HEK293 (cell line): ENCODE data around the gene PGBD5.

Source experiments
- CTCF ChIA-PET: fragments of 350-600 bp; formaldehyde crosslinking; extraction: SDS; loops from one replicate; lab custom pipeline; 2021; ENCODE audit warnings: antibody characterized with exemption; lab: Yijun Ruan, JAX
- POLR2A ChIA-PET: fragments of 300-600 bp; formaldehyde crosslinking; extraction: SDS; loops from one replicate; lab custom pipeline; 2020; ENCODE audit warnings: antibody characterized with exemption, inconsistent platforms; lab: Yijun Ruan, JAX
- H3K27ac ChIP-seq: fragments of 200-500 bp; sonication (Bioruptor generic); 2 replicates; pipeline ENCODE4 v1.5.1; 2014; ENCODE audit warnings: low read depth, low read length, control low read depth, inconsistent platforms; ENCODE audit errors: extremely low read depth
- H3K36me3 ChIP-seq, 2 experiments: fragments of 200-500 bp in 1 of 2; sonication (Bioruptor generic) in 1 of 2; 1 replicate in 1 of 2; 2 replicates in 1 of 2; pipeline ENCODE4 v1.5.1; 2014 to 2017; ENCODE audit warnings: inconsistent platforms in 2 of 2, low read length in 2 of 2; ENCODE audit not compliant: control insufficient read depth in 2 of 2, insufficient read depth in 1 of 2
- H3K4me1 ChIP-seq: fragments of 200-500 bp; sonication (Bioruptor generic); 2 replicates; pipeline ENCODE4 v1.5.1; 2014; ENCODE audit warnings: mild to moderate bottlenecking, low read length, inconsistent platforms; ENCODE audit not compliant: control insufficient read depth, insufficient read depth
- H3K4me3 ChIP-seq: 2 replicates; pipeline ENCODE4 v1.5.1; 2011; ENCODE audit warnings: low read depth, mild to moderate bottlenecking, control low read depth, low read length, moderate library complexity
- H3K9me3 ChIP-seq: fragments of 200-500 bp; sonication (Bioruptor generic); 2 replicates; pipeline ENCODE4 v1.5.1; 2014; ENCODE audit warnings: low read depth, low read length, inconsistent platforms; ENCODE audit not compliant: control insufficient read depth, insufficient read depth
- EGR2 ChIP-seq: fragments of 450-650 bp; formaldehyde crosslinking; IDR thresholded peaks from 2 replicates; pipeline ENCODE4 v1.5.1; 2016; ENCODE audit warnings: low read depth, missing biosample characterization, missing genetic modification characterization
- GLIS1 ChIP-seq: fragments of 450-650 bp; formaldehyde crosslinking; IDR thresholded peaks from 2 replicates; pipeline ENCODE4 v1.5.1; 2016; ENCODE audit warnings: missing biosample characterization, missing genetic modification characterization
- HOXD13 ChIP-seq: sonication (generic); formaldehyde crosslinking; IDR thresholded peaks from 2 replicates; pipeline ENCODE4 v1.8.0; 2022; ENCODE audit warnings: missing genetic modification reagents, borderline replicate concordance
- ZBTB48 ChIP-seq: fragments of 450-650 bp; formaldehyde crosslinking; IDR thresholded peaks from 2 replicates; pipeline ENCODE4 v1.5.1; 2016; ENCODE audit warnings: missing biosample characterization, missing genetic modification characterization
- ZFHX2 ChIP-seq: fragments of 450-650 bp; formaldehyde crosslinking; conservative IDR thresholded peaks from 2 replicates; pipeline ENCODE4 v1.5.1; 2016; ENCODE audit warnings: missing biosample characterization, missing genetic modification characterization
- ZFP41 ChIP-seq: fragments of 450-650 bp; formaldehyde crosslinking; IDR thresholded peaks from 2 replicates; pipeline ENCODE4 v1.5.1; 2016; ENCODE audit warnings: missing biosample characterization, missing genetic modification characterization, borderline replicate concordance
- ZNF292 ChIP-seq: fragments of 450-650 bp; formaldehyde crosslinking; IDR thresholded peaks from 2 replicates; pipeline ENCODE4 v1.5.1; 2016; ENCODE audit warnings: low read depth, missing biosample characterization, missing genetic modification characterization, borderline replicate concordance
- ZNF391 ChIP-seq: fragments of 450-650 bp; formaldehyde crosslinking; IDR thresholded peaks from 2 replicates; pipeline ENCODE4 v1.5.1; 2016; ENCODE audit warnings: low read depth, missing biosample characterization, missing genetic modification characterization, borderline replicate concordance
- TF ChIP-seq, protein P1 (sequence below): fragments of 450-650 bp; formaldehyde crosslinking; IDR thresholded peaks from 2 replicates; pipeline ENCODE4 v1.5.1; 2016; ENCODE audit warnings: missing biosample characterization, missing genetic modification characterization
- TF ChIP-seq, protein P2 (sequence below): fragments of 450-650 bp; formaldehyde crosslinking; IDR thresholded peaks from 2 replicates; pipeline ENCODE4 v1.5.1; 2016; ENCODE audit warnings: missing biosample characterization, missing genetic modification characterization, borderline replicate concordance
- TF ChIP-seq, protein P3 (sequence below): fragments of 450-650 bp; formaldehyde crosslinking; IDR thresholded peaks from 2 replicates; pipeline ENCODE4 v1.5.1; 2016; ENCODE audit warnings: missing biosample characterization, missing genetic modification characterization, borderline replicate concordance
- TF ChIP-seq, protein P4 (sequence below): fragments of 450-650 bp; formaldehyde crosslinking; IDR thresholded peaks from 2 replicates; pipeline ENCODE4 v1.5.1; 2017; ENCODE audit warnings: missing biosample characterization, missing genetic modification characterization

PGBD5 gene

DNA sequence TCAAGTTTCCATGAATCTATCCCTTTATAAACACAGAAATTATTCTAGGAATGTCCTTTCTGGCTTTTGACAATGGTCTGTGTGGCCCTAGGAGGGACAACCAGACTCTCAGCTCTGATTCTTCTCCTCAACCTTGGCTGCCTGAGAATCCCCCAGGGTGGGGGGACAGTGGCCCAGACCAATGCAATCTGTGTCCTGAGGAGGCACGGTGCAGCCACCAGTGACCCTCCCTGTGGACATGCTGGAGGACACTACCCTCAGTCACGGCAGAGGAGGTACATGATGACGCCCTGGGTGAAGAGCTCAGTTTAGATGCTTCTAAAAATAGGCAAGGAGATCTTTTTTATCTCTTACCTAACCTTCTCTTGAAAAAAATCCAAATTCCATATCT is 91.7 kb downstream of the PGBD5 start (continued):
- TF ChIP-seq, protein P1, sequence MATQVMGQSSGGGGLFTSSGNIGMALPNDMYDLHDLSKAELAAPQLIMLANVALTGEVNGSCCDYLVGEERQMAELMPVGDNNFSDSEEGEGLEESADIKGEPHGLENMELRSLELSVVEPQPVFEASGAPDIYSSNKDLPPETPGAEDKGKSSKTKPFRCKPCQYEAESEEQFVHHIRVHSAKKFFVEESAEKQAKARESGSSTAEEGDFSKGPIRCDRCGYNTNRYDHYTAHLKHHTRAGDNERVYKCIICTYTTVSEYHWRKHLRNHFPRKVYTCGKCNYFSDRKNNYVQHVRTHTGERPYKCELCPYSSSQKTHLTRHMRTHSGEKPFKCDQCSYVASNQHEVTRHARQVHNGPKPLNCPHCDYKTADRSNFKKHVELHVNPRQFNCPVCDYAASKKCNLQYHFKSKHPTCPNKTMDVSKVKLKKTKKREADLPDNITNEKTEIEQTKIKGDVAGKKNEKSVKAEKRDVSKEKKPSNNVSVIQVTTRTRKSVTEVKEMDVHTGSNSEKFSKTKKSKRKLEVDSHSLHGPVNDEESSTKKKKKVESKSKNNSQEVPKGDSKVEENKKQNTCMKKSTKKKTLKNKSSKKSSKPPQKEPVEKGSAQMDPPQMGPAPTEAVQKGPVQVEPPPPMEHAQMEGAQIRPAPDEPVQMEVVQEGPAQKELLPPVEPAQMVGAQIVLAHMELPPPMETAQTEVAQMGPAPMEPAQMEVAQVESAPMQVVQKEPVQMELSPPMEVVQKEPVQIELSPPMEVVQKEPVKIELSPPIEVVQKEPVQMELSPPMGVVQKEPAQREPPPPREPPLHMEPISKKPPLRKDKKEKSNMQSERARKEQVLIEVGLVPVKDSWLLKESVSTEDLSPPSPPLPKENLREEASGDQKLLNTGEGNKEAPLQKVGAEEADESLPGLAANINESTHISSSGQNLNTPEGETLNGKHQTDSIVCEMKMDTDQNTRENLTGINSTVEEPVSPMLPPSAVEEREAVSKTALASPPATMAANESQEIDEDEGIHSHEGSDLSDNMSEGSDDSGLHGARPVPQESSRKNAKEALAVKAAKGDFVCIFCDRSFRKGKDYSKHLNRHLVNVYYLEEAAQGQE (tag by site-specific recombination) = no peak
- TF ChIP-seq, protein P2, sequence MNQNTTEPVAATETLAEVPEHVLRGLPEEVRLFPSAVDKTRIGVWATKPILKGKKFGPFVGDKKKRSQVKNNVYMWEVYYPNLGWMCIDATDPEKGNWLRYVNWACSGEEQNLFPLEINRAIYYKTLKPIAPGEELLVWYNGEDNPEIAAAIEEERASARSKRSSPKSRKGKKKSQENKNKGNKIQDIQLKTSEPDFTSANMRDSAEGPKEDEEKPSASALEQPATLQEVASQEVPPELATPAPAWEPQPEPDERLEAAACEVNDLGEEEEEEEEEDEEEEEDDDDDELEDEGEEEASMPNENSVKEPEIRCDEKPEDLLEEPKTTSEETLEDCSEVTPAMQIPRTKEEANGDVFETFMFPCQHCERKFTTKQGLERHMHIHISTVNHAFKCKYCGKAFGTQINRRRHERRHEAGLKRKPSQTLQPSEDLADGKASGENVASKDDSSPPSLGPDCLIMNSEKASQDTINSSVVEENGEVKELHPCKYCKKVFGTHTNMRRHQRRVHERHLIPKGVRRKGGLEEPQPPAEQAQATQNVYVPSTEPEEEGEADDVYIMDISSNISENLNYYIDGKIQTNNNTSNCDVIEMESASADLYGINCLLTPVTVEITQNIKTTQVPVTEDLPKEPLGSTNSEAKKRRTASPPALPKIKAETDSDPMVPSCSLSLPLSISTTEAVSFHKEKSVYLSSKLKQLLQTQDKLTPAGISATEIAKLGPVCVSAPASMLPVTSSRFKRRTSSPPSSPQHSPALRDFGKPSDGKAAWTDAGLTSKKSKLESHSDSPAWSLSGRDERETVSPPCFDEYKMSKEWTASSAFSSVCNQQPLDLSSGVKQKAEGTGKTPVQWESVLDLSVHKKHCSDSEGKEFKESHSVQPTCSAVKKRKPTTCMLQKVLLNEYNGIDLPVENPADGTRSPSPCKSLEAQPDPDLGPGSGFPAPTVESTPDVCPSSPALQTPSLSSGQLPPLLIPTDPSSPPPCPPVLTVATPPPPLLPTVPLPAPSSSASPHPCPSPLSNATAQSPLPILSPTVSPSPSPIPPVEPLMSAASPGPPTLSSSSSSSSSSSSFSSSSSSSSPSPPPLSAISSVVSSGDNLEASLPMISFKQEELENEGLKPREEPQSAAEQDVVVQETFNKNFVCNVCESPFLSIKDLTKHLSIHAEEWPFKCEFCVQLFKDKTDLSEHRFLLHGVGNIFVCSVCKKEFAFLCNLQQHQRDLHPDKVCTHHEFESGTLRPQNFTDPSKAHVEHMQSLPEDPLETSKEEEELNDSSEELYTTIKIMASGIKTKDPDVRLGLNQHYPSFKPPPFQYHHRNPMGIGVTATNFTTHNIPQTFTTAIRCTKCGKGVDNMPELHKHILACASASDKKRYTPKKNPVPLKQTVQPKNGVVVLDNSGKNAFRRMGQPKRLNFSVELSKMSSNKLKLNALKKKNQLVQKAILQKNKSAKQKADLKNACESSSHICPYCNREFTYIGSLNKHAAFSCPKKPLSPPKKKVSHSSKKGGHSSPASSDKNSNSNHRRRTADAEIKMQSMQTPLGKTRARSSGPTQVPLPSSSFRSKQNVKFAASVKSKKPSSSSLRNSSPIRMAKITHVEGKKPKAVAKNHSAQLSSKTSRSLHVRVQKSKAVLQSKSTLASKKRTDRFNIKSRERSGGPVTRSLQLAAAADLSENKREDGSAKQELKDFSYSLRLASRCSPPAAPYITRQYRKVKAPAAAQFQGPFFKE (tag by site-specific recombination) = no peak

DNA sequence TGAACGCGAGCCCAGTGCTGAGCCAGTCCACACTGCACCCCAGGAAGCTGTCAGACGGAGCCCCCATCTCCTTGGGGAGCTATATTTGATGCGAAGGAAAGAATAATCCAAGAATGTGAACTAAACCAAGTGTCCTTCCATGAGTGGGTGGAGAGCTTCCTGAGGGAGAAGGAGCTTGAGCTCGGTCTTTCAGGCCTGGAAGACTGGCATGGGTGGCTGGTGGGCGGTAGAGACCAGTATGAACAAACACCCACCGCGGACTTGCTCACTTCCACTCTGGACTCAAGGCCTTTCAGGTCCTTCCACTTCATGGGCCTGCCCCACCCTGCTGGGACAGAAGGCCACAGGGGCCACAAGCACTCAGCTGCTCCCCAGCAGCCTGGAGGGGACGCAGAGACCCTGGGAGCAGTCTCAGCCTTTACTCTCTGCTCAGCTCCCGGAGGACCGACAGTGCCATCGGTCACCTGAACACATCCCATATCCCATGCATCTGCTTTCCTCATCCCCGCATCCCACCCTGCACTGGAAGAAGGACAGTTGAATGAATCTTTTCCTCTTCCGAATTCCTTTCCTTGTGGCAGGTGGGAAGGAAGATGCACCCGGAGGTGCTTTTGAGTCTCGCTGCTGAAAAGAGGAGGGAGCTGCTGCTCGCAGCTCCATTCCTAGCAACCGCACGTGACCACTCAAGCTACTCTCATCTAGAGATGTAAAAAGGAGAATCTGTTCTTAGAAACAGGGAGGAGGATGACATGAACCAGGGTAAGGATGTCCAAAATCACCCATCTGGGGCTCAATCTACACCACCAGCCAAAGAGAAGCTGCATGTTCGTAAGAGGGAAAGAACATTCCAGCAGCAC is 92.3 kb downstream of the PGBD5 start:
- TF ChIP-seq EGR2 (tag by site-specific recombination) (peak; percentile 58), ZBTB48 (tag by site-specific recombination) (no peak), ZFHX2 (peak; percentile 53)
- Histone ChIP-seq H3K27ac (no peak overlapping the region), H3K36me3 (no peaks in the 10 kb centered on the region), H3K9me3 (no peaks in the 10 kb centered on the region), H3K4me3 (no peak overlapping the region), H3K4me1 (no peaks in the 10 kb centered on the region)
- ChIA-PET CTCF (interaction anchor here (0.7 kb wide), 1 partner anchor 18 kb away, joined by 3 read pairs; no protein-coding TSS in a partner anchor), POLR2A (no interaction called here)

DNA sequence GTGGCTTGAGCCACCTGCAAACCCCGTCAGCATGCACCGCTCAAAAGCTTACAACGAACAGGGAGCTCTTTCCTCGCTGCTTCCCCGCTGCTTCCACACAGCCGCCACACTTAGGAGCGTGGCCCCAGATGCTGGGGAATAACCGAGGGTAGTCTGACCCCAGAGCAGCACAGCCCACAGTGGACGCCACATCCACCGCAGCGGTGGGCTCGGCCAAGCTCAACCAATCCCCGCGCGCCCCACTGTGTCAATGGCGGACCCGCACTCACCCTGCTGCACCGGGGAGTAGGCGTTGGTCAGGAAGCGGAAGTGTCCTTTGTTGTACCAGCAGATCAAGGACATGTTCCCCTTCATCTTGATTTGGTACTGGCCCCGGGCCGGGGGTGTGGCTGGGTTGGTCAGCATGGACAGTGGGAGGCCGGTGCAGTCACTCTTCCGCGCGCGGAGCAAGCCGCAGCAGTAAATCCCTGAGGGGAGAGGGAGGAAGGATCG is 93.5 kb downstream of the PGBD5 start:
- ChIA-PET POLR2A (no interaction called here), CTCF (no interaction called here)
- H3K36me3 ChIP-seq = no peaks in the 10 kb centered on the region
- no peaks in the 10 kb centered on the region for H3K9me3 ChIP-seq
- no peak overlapping the region for H3K27ac ChIP-seq
- H3K4me1 ChIP-seq = no peaks in the 10 kb centered on the region
- H3K4me3 ChIP-seq = no peak overlapping the region
- TF ChIP-seq, protein P3, sequence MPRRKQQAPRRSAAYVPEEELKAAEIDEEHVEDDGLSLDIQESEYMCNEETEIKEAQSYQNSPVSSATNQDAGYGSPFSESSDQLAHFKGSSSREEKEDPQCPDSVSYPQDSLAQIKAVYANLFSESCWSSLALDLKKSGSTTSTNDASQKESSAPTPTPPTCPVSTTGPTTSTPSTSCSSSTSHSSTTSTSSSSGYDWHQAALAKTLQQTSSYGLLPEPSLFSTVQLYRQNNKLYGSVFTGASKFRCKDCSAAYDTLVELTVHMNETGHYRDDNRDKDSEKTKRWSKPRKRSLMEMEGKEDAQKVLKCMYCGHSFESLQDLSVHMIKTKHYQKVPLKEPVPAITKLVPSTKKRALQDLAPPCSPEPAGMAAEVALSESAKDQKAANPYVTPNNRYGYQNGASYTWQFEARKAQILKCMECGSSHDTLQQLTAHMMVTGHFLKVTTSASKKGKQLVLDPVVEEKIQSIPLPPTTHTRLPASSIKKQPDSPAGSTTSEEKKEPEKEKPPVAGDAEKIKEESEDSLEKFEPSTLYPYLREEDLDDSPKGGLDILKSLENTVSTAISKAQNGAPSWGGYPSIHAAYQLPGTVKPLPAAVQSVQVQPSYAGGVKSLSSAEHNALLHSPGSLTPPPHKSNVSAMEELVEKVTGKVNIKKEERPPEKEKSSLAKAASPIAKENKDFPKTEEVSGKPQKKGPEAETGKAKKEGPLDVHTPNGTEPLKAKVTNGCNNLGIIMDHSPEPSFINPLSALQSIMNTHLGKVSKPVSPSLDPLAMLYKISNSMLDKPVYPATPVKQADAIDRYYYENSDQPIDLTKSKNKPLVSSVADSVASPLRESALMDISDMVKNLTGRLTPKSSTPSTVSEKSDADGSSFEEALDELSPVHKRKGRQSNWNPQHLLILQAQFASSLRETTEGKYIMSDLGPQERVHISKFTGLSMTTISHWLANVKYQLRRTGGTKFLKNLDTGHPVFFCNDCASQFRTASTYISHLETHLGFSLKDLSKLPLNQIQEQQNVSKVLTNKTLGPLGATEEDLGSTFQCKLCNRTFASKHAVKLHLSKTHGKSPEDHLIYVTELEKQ = no peak
- no peak for TF ChIP-seq HOXD13 (CRISPR knock-in tag)
- no peak for TF ChIP-seq ZFP41 (tag by site-specific recombination)
- TF ChIP-seq EGR2 (tag by site-specific recombination) = no peak
- TF ChIP-seq, protein P4, sequence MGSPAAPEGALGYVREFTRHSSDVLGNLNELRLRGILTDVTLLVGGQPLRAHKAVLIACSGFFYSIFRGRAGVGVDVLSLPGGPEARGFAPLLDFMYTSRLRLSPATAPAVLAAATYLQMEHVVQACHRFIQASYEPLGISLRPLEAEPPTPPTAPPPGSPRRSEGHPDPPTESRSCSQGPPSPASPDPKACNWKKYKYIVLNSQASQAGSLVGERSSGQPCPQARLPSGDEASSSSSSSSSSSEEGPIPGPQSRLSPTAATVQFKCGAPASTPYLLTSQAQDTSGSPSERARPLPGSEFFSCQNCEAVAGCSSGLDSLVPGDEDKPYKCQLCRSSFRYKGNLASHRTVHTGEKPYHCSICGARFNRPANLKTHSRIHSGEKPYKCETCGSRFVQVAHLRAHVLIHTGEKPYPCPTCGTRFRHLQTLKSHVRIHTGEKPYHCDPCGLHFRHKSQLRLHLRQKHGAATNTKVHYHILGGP (tag by site-specific recombination) = no peak
- TF ChIP-seq ZNF292 (tag by site-specific recombination) = no peak
- TF ChIP-seq GLIS1 (tag by site-specific recombination) = no peak
- TF ChIP-seq ZNF391 (tag by site-specific recombination) = no peak
